M059J (cell line): ENCODE measurements around the gene PYY. TPM values are rescaled to one million over a fixed set of nuclear protein-coding genes. Genes with fewer than 3 reads are reported as not detected.
"Not testable (repeated sequence)": the region's sequence is repeated elsewhere in the genome, so short reads cannot be mapped to it uniquely, and the experiment has no call there.

Experiments
- DNase-seq: peaks from one replicate; pipeline ENCODE4 v3.0.0-alpha.2; 2012; ENCODE audit warnings: low read depth
- total RNA-seq: library from RNA; depleted of rRNA; stranded (reverse); fragments of >200 nt; shearing (Covaris generic); gene quantifications from 2 replicates; pipeline ENCODE4 v1.2.3, GENCODE V29; 2014; rRNA removed

The PYY gene
- not detected in 2 replicates for total RNA-seq

GRCh38 chr17:43953746-43954145 lies at the start of gene PYY:
Gene PYY (minus strand): TSS chr17:43953940. CDS start chr17:43953483, 457 bp downstream.
- no peak for DNase-seq

GRCh38 chr17:44002141-44002848 lies 48.6 kb upstream of the PYY start:
- peak; percentile 63 for DNase-seq

DNA sequence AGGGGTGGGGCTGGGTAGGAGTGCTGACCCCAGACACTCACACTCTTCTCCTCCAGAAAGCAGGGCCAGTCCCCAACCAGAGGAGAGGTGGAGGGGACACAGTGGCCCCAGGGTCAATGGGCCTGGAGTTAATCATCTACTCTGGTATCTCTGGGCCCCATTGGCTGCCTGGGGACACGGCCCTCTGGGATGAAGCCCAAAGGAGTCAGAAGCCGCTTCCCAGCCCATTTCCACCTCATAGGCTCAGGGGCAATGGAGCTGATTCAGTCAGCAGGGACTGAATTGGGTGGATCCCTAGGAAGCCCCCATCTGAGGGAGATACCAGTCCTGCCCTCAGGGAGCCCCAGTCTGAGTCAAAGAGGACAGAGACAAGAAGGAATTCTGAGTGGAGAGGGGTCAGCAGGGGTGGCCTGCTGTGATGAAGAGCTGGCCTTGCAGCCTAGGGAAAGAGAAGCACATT lies 47.8 kb upstream of the PYY start:
- no peak for DNase-seq

- DNase-seq, result no peak
Measured at GRCh38 chr17:44000871-44001460, 47.2 kb upstream of the PYY start.

DNA sequence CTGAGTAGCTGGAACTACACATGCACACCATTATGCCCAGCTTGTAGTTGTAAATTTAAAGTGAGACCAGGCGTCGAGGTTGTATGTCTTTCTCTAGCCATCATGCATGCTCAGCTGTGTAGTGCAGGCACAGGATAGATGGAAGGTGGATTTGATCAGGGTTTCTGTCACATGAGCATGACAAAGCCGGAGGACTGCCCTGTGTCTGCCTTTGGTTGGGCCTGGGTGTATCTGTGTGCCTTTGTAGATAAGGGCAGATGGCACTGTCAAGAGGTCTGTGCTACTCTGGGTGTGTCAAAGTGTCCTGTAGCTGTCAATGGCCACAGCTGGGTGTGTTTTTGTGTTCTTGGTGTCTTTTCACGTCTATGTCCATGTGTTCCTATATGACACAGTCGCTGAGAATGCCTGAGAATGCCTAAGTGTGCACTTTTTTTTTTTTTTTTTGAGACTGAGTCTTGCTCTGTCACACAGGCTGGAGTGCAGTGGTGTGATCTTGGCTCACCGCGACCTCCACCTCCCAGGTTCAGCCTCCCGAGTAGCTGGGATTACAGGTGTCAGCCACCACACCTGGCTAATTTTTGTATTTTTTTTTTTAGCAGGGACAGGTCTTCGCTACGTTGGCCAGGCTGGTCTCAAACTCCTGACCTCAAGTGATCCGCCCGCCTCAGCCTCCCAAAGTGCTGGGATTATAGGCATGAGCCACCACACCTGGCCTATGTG lies 46.6 kb upstream of the PYY start:
- no peak for DNase-seq

GRCh38 chr17:43999024-43999423 lies 45.3 kb upstream of the PYY start:
- DNase-seq, result no peak

- peak; percentile 57 for DNase-seq
Measured at GRCh38 chr17:43998552-43998951, 44.8 kb upstream of the PYY start.

DNA sequence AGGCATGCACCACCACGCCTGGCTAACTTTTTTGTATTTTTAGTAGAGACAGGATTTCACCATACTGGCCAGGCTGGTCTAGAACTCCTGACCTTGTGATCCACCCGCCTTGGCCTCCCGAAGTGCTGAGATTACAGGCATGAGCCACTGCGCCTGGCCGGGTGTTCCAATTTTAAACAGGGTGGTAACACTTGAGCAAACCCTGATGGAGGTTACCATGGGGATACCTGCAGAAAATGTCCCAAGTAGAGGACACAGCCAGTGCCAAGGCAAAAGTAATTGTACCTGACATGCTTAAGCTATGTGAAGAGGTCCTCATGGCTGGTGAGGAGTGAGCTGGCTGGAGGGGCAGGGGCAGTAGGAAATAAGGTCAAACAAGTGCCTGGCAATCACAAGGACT lies 43.4 kb upstream of the PYY start:
- DNase-seq, result not testable (repeated sequence)

DNA sequence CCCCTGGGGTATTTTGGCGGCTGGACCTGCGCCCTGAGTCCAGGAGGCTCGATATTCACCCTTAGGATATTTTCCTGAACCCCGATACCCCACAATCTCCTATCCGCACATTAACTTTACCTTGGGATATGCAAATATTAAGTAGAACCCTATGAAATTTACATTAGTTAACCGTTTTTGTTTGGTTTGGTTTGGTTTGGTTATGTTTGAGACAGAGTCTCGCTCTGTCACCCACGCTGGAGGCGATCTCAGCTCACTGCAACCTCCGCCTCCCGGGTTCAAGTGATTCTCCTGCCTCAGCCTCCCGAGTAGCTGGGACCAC lies 41.4 kb upstream of the PYY start:
- no peak for DNase-seq

DNA sequence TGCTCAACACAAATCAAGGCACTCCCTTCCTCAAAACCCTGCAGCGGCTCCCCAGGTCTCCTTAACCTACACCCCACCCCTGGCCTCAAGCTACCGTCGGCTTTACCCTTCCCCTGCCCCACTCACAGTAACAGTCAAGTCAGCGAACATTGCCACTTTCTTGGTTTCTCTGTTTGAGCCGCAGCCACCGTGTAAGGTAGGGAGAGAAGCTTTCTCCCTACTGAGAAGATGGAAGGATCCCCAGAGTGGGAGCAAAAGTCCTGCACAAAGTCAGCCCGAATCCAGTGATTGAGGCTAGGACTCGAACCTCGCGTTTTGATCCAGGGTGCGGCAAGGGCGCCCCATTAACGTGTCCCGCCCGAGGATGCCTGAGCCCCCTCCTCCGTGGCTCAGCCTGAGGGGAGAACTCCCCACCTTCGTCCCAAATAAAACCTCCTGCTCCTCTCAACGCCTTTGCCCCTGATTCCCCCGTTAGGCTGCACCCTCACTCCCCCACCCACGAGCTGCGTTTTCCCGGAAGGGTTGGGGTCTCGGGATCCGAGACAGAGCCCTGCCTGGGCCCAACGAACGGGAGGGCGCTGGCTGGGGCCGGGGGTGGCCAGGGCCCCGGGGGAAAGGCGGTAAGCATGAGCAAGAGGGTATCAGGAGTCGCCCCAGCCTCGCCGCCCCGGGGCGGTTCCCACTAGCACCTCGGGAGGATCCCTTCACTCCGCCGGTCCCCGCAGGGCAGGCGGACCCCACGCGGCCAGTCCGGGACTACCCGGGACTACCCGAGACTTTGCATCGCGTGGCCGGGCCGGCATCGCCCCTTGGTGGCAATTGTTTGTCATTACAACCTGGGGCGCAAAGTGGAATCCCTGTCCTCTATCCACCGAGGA lies 40.8 kb upstream of the PYY start:
- peak; percentile 52 for DNase-seq

DNA sequence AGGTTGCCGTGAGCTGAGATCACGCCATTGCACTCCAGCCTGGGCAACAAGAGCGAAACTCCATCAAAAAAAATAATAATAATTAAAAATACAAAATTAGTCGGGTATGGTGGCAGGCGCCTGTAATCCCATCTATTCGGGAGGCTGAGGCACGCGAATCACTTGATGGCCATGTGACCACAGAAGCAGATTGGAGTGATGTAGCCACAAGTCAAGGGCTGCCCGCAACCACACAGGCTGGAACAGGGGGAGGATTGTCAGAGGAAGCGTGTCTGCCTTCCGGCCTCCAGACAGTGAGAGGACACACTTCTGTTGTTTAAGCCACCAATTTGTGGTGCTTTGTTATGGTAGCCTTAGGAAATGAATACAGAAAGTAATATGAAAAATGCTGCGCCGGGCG lies 38.9 kb upstream of the PYY start:
- DNase-seq, result no peak

GRCh38 chr17:43988301-43988700 lies 34.6 kb upstream of the PYY start:
- DNase-seq, result no peak

DNA sequence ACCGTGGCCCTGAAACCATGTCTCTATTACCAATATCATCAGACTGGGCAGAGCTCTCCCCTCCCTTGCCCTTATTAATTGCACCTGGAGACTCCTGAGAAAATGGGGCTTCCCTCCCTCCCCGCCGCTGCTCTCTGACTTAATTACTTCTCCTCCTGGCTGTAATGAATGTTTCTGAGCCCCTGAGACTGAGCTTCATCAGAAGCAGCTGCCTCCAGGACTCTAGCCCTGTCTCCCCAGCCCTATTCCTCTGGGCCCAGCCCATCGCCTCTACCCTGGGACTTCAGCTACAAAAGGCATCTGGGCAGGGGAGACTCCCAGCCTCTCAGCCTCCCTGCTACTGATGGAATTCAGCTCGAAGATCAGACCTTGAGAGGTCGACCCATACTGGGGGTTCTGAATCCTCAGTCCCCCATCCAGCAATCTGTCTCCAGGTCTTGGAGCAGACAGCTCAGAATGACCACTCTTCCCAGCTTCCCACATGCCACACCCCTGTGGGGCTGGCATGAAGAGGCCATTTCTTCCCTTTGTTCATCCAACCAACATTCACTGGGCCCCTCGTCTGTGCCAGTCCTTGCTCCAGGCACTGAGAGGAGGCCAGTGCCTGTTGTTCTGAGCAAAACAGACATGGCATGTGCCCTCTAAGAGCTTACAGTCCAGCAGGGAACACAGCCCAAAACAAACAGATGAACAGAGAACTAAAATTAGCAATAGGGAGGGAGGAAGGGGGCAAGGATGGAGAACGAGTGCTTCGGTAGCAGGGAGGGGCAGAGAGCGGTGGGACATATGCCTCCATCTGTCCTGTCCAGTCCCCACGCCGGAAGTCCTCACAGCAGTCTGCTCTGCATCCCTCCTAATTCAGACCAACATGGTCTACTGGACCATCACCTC lies 33.6 kb upstream of the PYY start:
- DNase-seq, result no peak

DNA sequence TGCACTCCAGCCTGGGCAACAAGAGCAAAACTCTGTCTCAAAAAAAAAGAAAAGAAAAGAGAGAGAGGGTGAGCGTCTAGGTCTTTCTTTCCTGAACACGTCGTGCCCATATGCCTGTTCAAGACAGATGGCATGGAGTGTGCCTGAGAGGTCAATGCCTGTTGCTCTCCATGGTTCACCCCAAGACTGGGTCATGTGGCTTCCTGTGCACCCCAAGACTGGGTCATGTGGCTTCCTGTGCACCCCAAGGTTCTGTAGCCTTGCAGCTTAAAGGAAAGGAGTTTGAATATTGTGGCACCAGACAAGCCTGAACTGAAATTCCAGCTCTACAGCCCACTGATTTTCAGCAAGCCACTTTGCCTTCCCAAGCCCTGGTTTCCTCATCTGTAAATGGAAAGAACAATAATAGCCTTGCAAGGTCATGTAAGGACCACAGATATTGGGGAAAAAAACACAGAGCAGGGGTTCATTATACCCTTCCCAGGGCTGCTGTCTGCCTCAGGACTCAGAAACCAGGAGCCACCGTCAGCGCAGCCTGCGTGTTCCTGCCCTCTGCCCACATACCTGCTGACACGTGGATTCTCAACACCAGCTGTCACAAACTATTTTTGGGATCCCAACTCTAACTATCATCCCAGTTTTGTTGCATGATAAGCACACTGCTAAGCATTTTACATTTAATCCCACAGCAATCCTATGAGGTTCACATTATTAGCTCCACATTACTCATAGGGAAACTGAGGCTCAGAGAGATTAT lies 32.7 kb upstream of the PYY start:
- DNase-seq, result no peak

DNA sequence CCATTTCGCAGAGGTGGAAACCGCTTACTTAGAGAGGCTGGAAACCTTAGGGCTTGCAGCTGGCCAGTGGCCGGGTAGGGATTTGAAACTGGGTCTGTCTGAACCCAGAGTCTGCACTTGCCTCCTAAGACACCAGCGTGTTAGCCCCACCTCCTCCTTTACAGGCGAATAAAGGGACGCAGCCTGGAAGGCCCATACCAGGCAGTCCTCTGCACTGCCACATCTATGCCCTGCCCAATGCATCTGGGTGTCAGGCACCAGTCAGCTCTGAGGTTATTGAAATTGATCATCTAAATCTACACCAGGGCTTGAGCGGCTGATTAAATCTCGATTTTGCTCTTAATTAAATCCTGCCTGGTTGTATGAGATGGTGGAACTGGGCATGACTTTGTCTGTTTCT lies 30.8 kb upstream of the PYY start:
- no peak for DNase-seq

DNA sequence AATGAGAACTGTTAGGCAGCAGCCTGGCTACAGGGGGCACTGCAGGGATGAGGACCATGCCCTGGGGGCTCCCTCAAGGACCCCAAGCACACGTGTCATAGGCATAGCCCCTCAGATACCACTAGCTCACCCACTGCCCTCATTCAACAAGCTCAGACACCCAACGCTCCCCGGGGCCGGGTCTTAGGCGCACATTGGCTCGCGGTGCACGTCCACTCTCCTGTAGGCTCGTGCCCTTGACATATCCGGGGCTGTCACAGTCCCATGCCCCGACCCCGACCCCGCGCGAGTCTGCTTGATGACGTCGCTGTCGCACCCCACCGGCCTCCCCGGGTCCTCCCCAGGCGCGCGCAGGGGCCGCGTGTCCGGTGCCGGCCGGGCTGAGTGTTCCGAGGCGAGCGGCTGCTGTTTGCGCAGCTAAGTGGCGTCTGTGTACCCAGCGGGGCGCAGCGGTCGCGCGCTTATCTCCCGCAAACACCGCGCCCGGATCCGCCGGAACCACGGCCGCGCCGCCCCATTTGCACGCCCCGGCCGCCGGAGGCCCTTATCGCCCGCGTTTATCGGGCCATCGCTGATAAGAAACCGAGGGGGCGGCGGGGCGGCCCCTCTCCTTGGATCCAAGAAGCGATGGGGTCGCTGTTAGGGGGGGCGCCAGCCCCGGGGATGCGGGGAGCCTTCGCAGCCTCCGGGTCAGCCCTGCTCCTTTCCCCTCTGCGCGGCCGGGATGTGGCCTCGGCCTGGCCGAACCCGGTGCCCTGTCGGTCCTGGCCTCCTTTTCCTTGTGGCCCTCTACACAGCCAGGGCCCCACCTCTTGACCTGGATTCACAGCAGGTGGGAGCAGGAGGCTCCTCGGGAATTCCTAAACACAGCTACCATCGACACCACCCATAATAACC lies 30.0 kb upstream of the PYY start:
- no peak for DNase-seq

DNA sequence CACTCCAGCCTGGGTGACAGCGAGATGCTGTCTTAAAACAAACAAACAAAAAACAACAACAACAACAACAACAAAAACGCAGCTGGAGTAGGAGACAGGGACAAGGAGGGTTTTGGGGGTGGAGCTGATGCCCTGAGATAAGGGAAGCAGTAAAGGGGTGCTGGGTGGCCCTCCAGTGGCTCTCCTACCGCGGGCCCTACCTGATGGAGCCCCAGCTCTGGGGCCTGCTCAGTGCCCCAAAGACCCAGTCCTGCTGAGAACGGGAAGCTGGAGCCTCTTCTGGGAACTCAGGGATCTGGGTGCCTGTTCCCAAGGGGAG lies 29.4 kb upstream of the PYY start:
- DNase-seq, result no peak

GRCh38 chr17:43982171-43982570 lies 28.4 kb upstream of the PYY start:
- DNase-seq, result no peak

DNA sequence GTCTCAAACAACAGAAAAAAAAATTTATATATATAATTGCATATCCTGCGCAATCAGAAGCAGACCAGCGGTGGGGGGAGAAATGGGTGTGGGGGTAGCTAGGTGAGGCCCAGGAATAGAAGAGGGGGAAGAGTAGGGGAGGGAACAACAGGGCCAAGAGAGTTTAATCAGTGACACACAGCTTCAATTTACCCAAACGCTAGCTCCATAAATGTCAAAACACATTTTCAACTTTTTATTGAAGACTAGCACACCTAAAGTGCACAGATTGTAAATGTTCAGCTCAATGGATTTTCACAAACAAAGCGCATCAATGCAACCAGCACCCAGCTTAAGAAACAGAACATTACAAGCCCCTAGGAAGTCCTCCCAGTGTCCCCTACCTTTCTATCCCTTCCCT lies 25.9 kb upstream of the PYY start:
- DNase-seq, result no peak
